Spleen (tissue), 7 donors: Measurements from ENCODE around the gene SYDE1.

ENCODE experiments used
- POLR2AphosphoS5 ChIP-seq, 3 donors: sonication (generic); formaldehyde crosslinking; IDR thresholded peaks; one replicate each; pipeline ENCODE4 v1.5.1; 2017; ENCODE audit warnings: antibody characterized with exemption in 3 of 3
- TF ChIP-seq, protein P1 (sequence below), 11 experiments: fragments of 200-600 bp in 7 of 11; fragments of 450-650 bp in 4 of 11; sonication (generic) in 4 of 11; IDR thresholded peaks in 8 of 11; conservative IDR thresholded peaks in 3 of 11; 1 replicate in 7 of 11; 2 replicates in 4 of 11; pipeline versions ENCODE4 v1.4.0 to v1.8.0; 2016 to 2021; ENCODE audit warnings: antibody characterized with exemption in 11 of 11, inconsistent platforms in 4 of 11, mild to moderate bottlenecking in 1 of 11
- donor health status: DM: no; HTN: no; CAD: no; lungs with moderate emphysema.
- donor health status: DM: no; HTN: no; CAD: no.
- donor health status: DM: no; HTN: no; CAD: no.

DNA sequence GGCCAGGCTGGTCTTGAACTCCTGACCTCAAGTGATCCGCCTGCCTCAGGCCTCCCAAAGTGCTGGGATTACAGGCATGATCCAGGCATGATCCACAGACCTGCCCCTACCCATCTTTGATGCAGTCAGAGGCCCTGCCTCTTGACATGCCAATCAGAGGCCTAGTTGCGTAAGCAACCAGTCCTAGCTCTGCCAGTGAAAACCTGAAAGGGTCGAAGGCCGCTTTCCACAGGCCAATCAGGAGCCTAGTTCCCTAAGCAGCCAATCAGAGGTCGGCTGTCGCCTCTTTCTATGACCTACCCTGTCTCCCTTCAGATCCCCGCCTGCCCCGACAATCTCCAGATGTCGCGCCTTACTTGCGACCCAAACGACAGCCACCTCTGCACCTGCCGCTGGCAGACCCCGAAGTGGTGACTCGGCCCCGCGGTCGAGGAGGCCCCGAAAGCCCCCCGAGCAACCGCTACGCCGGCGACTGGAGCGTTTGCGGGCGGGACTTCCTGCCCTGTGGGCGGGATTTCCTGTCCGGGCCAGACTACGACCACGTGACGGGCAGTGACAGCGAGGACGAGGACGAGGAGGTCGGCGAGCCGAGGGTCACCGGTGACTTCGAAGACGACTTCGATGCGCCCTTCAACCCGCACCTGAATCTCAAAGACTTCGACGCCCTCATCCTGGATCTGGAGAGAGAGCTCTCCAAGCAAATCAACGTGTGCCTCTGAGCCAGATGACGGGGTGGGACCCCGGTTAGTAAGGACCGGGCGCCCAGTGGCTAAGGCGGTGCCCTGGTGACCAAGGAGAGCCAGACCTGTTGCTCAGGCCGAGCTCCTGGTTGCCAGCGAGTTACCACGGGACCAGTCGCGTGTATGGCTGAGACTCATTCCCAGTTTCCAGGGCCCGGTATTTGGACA, 6.3 kb downstream of the SYDE1 start:
- TF ChIP-seq, protein P1, sequence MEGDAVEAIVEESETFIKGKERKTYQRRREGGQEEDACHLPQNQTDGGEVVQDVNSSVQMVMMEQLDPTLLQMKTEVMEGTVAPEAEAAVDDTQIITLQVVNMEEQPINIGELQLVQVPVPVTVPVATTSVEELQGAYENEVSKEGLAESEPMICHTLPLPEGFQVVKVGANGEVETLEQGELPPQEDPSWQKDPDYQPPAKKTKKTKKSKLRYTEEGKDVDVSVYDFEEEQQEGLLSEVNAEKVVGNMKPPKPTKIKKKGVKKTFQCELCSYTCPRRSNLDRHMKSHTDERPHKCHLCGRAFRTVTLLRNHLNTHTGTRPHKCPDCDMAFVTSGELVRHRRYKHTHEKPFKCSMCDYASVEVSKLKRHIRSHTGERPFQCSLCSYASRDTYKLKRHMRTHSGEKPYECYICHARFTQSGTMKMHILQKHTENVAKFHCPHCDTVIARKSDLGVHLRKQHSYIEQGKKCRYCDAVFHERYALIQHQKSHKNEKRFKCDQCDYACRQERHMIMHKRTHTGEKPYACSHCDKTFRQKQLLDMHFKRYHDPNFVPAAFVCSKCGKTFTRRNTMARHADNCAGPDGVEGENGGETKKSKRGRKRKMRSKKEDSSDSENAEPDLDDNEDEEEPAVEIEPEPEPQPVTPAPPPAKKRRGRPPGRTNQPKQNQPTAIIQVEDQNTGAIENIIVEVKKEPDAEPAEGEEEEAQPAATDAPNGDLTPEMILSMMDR (IDR thresholded peaks at IDR 0.05 in 8 of 11, conservative IDR thresholded peaks at IDR 0.05 in 3 of 11) = no peak
- peak in 1 of 3 donors; percentile 50 for TF ChIP-seq POLR2AphosphoS5 (IDR thresholded peaks at IDR 0.05)
